OCI-LY7 (cell line): ENCODE results near the gene URM1.

ENCODE experiments used
- EZH2phosphoT487 ChIP-seq: fragments of 200-600 bp; sonication (generic); IDR thresholded peaks from 2 replicates; pipeline ENCODE4 v1.6.1; 2018; ENCODE audit warnings: low read depth, borderline replicate concordance, mild to moderate bottlenecking, mixed run types, antibody characterized with exemption, low read length, moderate library complexity, mixed read lengths
- TF ChIP-seq, protein P1 (sequence below): fragments of 200-600 bp; sonication (generic); conservative IDR thresholded peaks from 2 replicates; pipeline ENCODE4 v1.5.1; 2014; ENCODE audit warnings: mild to moderate bottlenecking, antibody characterized with exemption, low read length, moderate library complexity, mixed read lengths

DNA sequence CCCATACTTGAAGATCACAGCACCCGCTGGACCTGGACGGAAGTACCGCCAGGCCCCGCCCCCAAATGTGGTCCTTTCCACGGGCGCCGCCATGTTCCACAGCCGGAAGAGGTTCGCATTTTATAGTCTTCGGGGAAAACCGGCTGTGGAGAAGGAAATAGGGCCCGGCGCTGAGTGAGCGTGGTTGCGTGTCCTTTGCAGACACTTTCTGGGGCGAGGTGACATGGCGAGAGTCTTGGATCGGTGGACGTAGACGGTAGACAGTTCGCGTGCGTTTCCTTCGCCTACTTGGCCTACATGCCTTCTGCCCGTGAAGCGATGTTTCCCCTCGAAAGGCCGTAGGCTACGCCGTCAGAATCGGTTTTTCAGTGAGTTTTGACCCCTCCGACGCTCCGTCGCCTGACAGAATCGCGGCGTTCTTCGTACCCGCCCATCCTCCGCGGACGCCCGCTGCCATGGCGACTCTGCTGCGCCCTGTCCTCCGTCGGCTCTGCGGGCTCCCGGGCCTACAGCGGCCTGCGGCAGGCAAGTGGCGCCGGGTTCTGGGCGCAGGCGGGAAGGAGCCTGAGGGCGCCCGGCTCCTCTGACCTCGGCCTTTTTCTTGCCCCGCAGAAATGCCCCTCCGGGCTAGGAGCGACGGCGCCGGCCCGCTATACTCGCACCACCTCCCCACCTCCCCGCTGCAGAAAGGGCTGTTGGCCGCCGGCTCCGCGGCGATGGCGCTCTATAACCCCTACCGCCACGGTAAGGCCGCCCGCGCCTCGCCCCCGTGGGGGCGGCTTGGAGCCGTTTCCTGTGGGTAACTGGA is 48.6 kb upstream of the URM1 start, which contains the start of the genes COQ4 and TRUB2:
- TF ChIP-seq, protein P1, sequence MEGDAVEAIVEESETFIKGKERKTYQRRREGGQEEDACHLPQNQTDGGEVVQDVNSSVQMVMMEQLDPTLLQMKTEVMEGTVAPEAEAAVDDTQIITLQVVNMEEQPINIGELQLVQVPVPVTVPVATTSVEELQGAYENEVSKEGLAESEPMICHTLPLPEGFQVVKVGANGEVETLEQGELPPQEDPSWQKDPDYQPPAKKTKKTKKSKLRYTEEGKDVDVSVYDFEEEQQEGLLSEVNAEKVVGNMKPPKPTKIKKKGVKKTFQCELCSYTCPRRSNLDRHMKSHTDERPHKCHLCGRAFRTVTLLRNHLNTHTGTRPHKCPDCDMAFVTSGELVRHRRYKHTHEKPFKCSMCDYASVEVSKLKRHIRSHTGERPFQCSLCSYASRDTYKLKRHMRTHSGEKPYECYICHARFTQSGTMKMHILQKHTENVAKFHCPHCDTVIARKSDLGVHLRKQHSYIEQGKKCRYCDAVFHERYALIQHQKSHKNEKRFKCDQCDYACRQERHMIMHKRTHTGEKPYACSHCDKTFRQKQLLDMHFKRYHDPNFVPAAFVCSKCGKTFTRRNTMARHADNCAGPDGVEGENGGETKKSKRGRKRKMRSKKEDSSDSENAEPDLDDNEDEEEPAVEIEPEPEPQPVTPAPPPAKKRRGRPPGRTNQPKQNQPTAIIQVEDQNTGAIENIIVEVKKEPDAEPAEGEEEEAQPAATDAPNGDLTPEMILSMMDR, result peak; percentile 31; the same call in 1 of the 2 replicates
- no peak for TF ChIP-seq EZH2phosphoT487
